Omental fat pad (tissue), 4 donors: ENCODE results near the gene AGPAT1. TPM values are rescaled to one million over a fixed set of nuclear protein-coding genes. Genes with fewer than 3 reads are reported as not detected.
A peak's percentile ranks its signal among the peaks of the same experiment; 100 is the strongest.
"Not testable (repeated sequence)": the region's sequence is repeated elsewhere in the genome, so short reads cannot be mapped to it uniquely, and the experiment has no call there.

Experiments
- ATAC-seq: fragments of 150-250 bp; one replicate; pipeline ENCODE4 v1.9.1; 2016; ENCODE audit warnings: mild to moderate bottlenecking, moderate library complexity; ENCODE audit not compliant: low FRiP score
- DNase-seq: peaks from one replicate; pipeline ENCODE4 v3.0.0-alpha.2; 2019; ENCODE audit warnings: low spot score
- CTCF ChIP-seq, 3 donors: fragments of 450-650 bp; IDR thresholded peaks; one replicate each; pipeline ENCODE4 v1.5.1; 2016 to 2017; ENCODE audit warnings: antibody characterized with exemption in 3 of 3, mild to moderate bottlenecking in 3 of 3, moderate library complexity in 2 of 3
- total RNA-seq, 4 donors: library from RNA; depleted of rRNA; stranded (reverse); fragments of >200 nt; gene quantifications; one replicate each; pipeline ENCODE4 v1.1.0, GENCODE V29; 2016

AGPAT1 gene
- total RNA-seq, 4 donors from 2014 or later: 26.4 to 40.9 (median 35.7) TPM

GRCh38 chr6:32146287-32146686 is 29.6 kb downstream of the AGPAT1 start:
- no peak for TF ChIP-seq CTCF (IDR thresholded peaks at IDR 0.05)
- no peak for DNase-seq
- peak; percentile 16 for ATAC-seq

GRCh38 chr6:32144238-32144637 is 31.6 kb downstream of the AGPAT1 start:
- not testable (repeated sequence) for DNase-seq, ATAC-seq

- DNase-seq: no peak
- ATAC-seq: no peak
- TF ChIP-seq CTCF (IDR thresholded peaks at IDR 0.05): no peak
Observed at GRCh38 chr6:32140420-32141046, 35.4 kb downstream of the AGPAT1 start.

- no peak for ATAC-seq
- no peak for TF ChIP-seq CTCF (IDR thresholded peaks at IDR 0.05)
Observed at GRCh38 chr6:32139590-32139989, 36.3 kb downstream of the AGPAT1 start.

GRCh38 chr6:32137454-32137853 is 38.4 kb downstream of the AGPAT1 start:
- DNase-seq: no peak
- no peak for TF ChIP-seq CTCF (IDR thresholded peaks at IDR 0.05)
- ATAC-seq: no peak

More at GRCh38 chr6:32139590-32139989, 36.3 kb downstream of the AGPAT1 start:
- no peak for DNase-seq

GRCh38 chr6:32133786-32134185 is 42.1 kb downstream of the AGPAT1 start:
- DNase-seq (no peak), ATAC-seq (no peak)
- no peak for TF ChIP-seq CTCF (IDR thresholded peaks at IDR 0.05)

- TF ChIP-seq CTCF (IDR thresholded peaks at IDR 0.05): no peak
- no peak for ATAC-seq
- no peak for DNase-seq
Observed at GRCh38 chr6:32132110-32132509, 43.8 kb downstream of the AGPAT1 start.
